ES-I3 (cell line): ENCODE measurements around the gene PGR.

Source experiments
- H3K36me3 ChIP-seq: 2 replicates; pipeline ENCODE4 v1.6.1; 2013; ENCODE audit warnings: mild to moderate bottlenecking, low read length, control low read depth, moderate library complexity; ENCODE audit not compliant: insufficient read depth
- H3K4me1 ChIP-seq: 2 replicates; pipeline ENCODE4 v1.6.1; 2013; ENCODE audit warnings: mild to moderate bottlenecking, control low read depth, low read length; ENCODE audit not compliant: insufficient read depth
- H3K9ac ChIP-seq: 2 replicates; pipeline ENCODE4 v1.6.1; 2013; ENCODE audit warnings: low read depth, mild to moderate bottlenecking, low read length, moderate library complexity
- H3K9me3 ChIP-seq: 2 replicates; pipeline ENCODE4 v1.6.1; 2013; ENCODE audit warnings: mild to moderate bottlenecking, low read length, moderate library complexity; ENCODE audit not compliant: control insufficient read depth, insufficient read depth

The PGR gene

GRCh38 chr11:101129203-101129943, at the start of gene PGR:
Gene PGR, minus strand, starts transcription at chr11:101129813. Its CDS starts 743 bp downstream, at chr11:101129070.
- Histone ChIP-seq H3K36me3 (no peaks in the 10 kb centered on the region), H3K4me1 (0 out of 2 replicates have a peak, but pooled peaks cover 4% of the 10 kb centered on the region), H3K9me3 (no peaks in the 10 kb centered on the region), H3K9ac (peak within 1 kb of the TSS; percentile 59)

GRCh38 chr11:101176381-101176780, 46.8 kb upstream of the PGR start:
- no peaks in the 10 kb centered on the region for H3K4me1 ChIP-seq

GRCh38 chr11:101169944-101170343, 40.3 kb upstream of the PGR start:
- H3K4me1 ChIP-seq = no peaks in the 10 kb centered on the region
- H3K9ac ChIP-seq = no peak overlapping the region
- no peaks in the 10 kb centered on the region for H3K9me3 ChIP-seq
- no peaks in the 10 kb centered on the region for H3K36me3 ChIP-seq

More at GRCh38 chr11:101176381-101176780, 46.8 kb upstream of the PGR start:
- Histone ChIP-seq H3K9ac (no peak overlapping the region), H3K9me3 (no peaks in the 10 kb centered on the region; the same call in 1 of the 2 replicates), H3K36me3 (no peaks in the 10 kb centered on the region; the same call in 1 of the 2 replicates)

- no peaks in the 10 kb centered on the region for H3K4me1 ChIP-seq
- H3K9ac ChIP-seq = no peak overlapping the region
- H3K36me3 ChIP-seq = no peaks in the 10 kb centered on the region
- H3K9me3 ChIP-seq = no peaks in the 10 kb centered on the region
Observed at GRCh38 chr11:101166038-101166437, 36.4 kb upstream of the PGR start.

DNA sequence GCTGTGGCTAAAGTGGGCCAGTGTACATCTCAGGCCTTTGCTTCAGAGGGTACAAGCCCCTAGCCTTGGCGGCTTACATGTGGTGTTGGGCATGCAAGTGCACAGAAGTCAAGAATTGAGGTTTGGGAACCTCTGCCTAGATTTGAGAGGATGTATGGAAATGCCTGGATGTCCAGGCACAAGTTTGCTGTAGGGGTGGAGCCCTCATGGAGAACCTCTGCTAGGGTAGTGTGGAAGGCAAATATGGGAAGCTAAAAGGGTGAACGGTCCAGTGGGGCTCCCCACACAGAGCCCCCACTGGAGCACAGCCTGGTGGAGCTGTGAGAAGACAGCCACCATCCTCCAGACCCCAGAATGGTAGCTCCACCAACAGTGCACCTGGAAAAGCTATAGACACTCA, 28.5 kb upstream of the PGR start:
- no peaks in the 10 kb centered on the region for H3K4me1 ChIP-seq
- H3K36me3 ChIP-seq = no peaks in the 10 kb centered on the region
- no peaks in the 10 kb centered on the region for H3K9me3 ChIP-seq
- H3K9ac ChIP-seq = no peak overlapping the region

DNA sequence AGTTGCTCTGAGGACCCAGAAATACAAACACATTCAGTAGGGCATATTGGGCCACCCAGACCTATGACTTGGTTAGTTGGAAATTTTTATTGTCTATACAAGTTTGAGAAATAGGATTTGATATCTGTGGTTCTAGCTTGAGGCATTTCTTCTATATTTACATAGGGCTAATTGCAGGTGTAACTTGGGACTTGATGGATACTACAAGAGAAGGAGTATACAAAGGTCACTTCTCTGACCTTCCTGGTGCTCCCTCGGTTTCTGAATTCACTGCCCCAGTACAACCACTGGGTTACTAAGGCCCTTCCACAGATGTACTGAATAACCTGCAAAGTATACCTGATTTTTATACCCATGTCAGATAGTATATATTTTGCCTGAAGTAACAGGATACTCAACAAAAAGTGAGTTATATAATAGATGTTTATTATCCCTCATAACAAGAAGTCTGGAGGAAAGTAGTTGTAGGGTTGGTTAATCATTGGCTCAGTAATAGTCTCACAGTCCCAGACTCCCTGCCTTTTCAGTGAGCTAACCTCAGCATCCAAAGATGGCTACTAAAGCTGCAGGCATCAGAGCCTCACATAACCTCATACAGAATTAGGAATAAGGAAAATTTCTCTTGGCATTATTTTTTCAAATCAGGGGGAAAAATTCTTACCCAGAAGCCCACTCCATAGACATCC, 8.8 kb upstream of the PGR start:
- H3K36me3 ChIP-seq = no peaks in the 10 kb centered on the region
- H3K9ac ChIP-seq = no peak overlapping the region
- 0 out of 2 replicates have a peak, but pooled peaks cover 2% of the 10 kb centered on the region for H3K4me1 ChIP-seq
- H3K9me3 ChIP-seq = no peaks in the 10 kb centered on the region

DNA sequence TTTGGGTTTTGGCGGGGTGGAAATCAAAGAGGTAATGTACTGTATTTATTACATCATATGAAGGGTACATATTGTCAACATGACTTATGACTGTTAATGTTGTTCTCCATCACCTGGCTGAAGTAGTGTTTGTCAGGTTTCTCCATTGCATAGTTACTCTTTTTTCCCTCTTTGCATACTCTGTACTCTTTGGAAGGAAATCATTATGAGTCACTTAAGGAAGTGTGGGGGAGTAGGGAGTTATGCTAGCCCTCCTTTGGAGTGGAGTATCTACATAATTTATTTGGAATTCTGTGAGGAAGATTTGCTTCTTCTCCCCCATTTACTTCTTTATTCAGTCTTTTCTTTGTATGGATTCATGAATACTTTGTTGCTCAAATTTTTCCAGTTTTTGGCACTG, 3.6 kb upstream of the PGR start:
- no peak overlapping the region for H3K9ac ChIP-seq
- H3K9me3 ChIP-seq = no peaks in the 10 kb centered on the region
- H3K36me3 ChIP-seq = no peaks in the 10 kb centered on the region
- H3K4me1 ChIP-seq = 0 out of 2 replicates have a peak, but pooled peaks cover 4% of the 10 kb centered on the region

- H3K9ac ChIP-seq = peak overlapping the region; percentile 59
- 0 out of 2 replicates have a peak, but pooled peaks cover 4% of the 10 kb centered on the region for H3K4me1 ChIP-seq
- H3K9me3 ChIP-seq = no peaks in the 10 kb centered on the region
- no peaks in the 10 kb centered on the region for H3K36me3 ChIP-seq
Observed at GRCh38 chr11:101128571-101129202, 926 bp downstream of the PGR start.

DNA sequence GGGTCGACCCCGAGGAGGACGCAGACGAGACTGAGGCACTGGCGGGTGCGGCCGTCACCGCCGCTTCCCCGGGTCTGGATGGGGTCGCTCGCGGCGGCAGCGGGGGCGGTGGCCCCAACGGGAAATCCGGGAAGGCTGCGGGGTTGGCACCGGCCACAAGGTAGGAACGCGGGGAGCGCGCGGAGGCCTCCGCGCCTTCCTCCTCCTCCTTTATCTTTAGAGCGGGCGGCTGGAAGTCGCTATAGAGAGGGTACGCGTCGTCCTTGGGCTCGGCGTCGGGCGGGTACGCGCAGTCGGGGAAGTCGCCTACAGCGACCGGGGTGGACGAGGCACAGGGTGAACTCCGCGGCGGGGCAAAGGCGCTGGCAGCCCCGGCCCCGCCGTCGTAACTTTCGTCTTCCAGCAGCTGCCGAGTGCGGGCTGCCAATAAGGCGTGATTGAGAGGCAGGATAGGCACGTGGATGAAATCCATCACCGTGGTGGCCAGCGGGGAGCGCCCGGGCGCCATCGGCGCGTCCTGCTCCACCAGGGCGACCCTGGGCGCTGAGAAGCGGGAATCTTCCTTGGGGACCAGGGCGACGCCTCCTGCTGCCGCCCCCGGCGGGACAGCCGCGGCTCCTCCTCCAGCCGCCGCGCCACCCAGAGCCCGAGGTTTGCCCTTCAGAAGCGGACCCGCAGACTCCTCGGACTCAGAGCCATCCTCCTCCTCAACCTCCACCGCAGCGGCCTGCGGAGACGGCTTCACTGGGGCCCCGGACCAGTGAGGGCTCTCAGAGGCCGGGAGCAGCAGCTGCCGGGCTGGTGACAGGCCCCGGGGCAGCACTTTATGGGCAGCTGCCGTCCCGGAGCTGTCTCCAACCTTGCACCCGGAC, 1.7 kb downstream of the PGR start:
- H3K4me1 ChIP-seq = no peaks in the 10 kb centered on the region
- H3K36me3 ChIP-seq = no peaks in the 10 kb centered on the region
- no peaks in the 10 kb centered on the region for H3K9me3 ChIP-seq
- H3K9ac ChIP-seq = peak overlapping the region; percentile 59

GRCh38 chr11:101127197-101127698, 2.4 kb downstream of the PGR start:
- Histone ChIP-seq H3K36me3 (no peaks in the 10 kb centered on the region), H3K4me1 (no peaks in the 10 kb centered on the region), H3K9ac (peak overlapping the region; percentile 59), H3K9me3 (no peaks in the 10 kb centered on the region)

GRCh38 chr11:101126551-101127196, 2.9 kb downstream of the PGR start:
- Histone ChIP-seq H3K9ac (peak overlapping the region; percentile 59), H3K36me3 (no peaks in the 10 kb centered on the region), H3K9me3 (no peaks in the 10 kb centered on the region), H3K4me1 (no peaks in the 10 kb centered on the region)

DNA sequence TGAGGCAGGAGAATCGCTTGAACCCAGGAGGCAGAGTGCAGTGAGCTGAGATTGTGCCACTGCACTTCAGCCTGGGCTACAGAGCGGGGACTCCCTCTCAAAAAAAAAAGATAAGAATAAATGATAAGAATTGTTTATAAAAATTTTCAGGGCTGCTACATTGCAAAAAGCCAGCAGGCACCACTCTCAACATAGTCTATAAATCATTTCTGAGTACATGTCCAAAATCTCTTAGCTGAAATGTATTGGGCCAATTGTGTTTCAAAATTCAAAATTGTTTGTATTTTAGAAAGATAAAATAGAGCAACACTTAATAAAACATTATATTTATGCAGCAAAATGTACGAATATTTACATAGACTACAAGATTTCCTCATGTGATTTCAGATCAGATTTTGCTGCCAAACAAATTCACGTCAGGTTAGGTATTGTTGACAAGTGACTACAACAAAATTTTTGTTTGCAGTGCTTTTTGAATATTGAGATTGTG, 13.9 kb downstream of the PGR start:
- H3K36me3 ChIP-seq = no peaks in the 10 kb centered on the region
- H3K9me3 ChIP-seq = no peaks in the 10 kb centered on the region
- H3K4me1 ChIP-seq = no peaks in the 10 kb centered on the region
- H3K9ac ChIP-seq = no peak overlapping the region

GRCh38 chr11:101113540-101113939, 16.1 kb downstream of the PGR start:
- no peaks in the 10 kb centered on the region for H3K9me3 ChIP-seq
- H3K9ac ChIP-seq = no peak overlapping the region
- no peaks in the 10 kb centered on the region for H3K36me3 ChIP-seq

More at GRCh38 chr11:101113540-101113939, 16.1 kb downstream of the PGR start:
- H3K4me1 ChIP-seq = no peaks in the 10 kb centered on the region
